SK-N-MC (cell line): ENCODE measurements around the gene ASB2.

ENCODE experiments used
- EZH2 ChIP-seq: fragments of 200-600 bp; sonication (generic); IDR thresholded peaks from one replicate; pipeline ENCODE4 v1.6.1; 2017; ENCODE audit warnings: antibody characterized with exemption
- FOXP2 ChIP-seq: optimal IDR thresholded peaks from 2 replicates; pipeline ENCODE3; 2011; ENCODE audit warnings: mild to moderate bottlenecking, moderate library complexity; ENCODE audit not compliant: insufficient read depth; ENCODE audit errors: extremely low read length, control extremely low read depth
- POLR2AphosphoS5 ChIP-seq: IDR thresholded peaks from 2 replicates; pipeline ENCODE4 v1.6.1; 2012; ENCODE audit warnings: mild to moderate bottlenecking, low read depth, low read length, borderline replicate concordance

GRCh38 chr14:93974299-93974698 is 2.1 kb downstream of the ASB2 start:
- TF ChIP-seq EZH2 = no peak
- TF ChIP-seq POLR2AphosphoS5 = no peak
- no peak for TF ChIP-seq FOXP2
